NCI-H2171 (cell line): ENCODE results near the gene PFKFB3.

ENCODE experiments used
- DNase-seq: peaks from one replicate; lab custom pipeline; 2025; lab: John Stamatoyannopoulos, UW

Gene PFKFB3

DNA sequence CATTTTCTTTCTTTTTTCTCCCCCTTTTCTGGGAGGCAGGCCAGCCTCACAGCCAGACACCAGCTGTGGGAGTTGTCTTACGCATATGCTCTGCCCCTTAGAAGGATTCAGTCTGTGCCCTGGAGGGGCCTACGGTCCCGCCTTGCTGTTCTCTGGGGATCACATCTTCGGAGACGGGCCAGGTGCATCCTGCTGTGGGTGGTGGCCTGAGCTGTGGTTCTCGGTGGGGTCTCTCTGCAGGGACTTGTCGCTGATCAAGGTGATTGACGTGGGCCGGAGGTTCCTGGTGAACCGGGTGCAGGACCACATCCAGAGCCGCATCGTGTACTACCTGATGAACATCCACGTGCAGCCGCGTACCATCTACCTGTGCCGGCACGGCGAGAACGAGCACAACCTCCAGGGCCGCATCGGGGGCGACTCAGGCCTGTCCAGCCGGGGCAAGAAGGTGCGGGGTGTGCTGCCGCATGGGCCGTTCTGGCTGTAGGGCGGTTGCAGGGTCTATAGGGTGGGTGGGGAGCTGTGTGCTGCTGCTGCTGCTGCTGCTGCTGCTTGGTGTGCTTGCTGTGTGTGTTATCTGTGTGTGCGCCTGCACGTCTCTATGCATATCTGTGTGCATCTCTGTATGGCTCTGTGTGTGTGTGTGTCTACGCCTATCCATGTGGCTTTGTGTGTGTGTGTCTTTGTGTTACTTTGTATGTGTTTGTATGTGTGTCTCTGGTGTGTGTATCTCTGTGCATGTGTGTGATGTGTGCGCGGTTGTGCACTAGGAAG is 17.9 kb downstream of the PFKFB3 start:
- DNase-seq = no peak

DNA sequence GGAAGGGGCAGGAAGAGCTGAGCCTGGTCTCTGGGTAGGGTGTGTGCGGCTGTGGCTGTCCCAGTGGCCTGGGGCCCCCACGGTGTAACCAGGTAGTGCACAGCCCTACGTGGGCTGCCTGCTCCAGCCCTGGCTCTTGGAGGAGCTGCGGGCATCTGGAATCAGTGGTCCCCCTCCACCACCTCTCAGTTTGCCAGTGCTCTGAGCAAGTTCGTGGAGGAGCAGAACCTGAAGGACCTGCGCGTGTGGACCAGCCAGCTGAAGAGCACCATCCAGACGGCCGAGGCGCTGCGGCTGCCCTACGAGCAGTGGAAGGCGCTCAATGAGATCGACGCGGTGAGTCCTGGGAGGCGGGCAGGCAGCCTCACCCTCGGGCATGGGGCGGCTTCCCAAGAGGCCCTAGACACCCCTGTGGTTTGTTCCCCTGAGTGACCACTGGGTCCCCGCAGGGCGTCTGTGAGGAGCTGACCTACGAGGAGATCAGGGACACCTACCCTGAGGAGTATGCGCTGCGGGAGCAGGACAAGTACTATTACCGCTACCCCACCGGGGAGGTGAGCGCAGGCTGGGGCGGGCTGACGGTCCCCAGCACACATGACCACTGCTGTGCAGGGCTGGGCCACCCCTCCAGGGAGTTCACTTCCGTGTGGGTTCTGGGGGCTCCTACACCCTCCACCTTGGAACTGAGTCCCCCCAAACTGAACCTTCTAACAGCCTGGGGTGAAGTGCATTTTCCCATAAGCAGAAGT is 18.6 kb downstream of the PFKFB3 start:
- DNase-seq = no peak

DNA sequence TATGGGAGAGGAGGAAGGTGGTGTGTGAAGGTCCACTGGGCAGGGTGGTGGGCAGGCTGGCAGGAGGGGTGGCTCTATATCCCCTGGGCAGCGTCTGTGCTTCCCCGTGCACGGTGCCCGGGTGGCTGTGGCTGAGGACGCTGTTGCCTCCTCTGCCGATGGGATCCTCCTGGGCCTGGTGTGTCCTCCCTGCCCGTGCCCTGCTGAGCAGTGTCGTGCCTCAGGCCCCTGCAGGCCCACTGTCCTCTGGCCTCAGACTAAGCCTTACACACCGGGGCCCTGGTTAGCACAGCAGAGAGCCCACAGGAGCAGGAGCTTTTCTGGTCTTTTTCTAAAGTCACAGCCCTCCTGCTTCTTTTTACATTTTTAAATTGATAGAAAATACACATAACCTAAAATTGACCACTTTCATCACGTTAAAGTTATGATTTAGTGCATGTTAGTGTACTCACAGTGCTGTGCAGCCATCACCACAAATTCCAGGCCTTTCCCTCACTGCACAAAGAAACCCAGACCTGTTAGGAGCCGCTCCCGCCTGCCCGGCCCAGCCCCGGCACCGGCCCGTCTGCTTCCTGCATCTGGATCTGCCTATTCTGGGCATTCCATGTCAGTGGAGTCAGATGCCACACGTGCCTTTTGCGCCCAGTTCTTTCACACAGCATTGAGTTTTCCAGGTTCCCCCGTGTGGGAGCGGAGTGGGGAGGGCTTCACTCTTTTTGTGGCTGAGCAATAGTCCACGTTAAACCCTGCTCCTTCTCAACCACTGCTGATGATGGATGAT is 19.4 kb downstream of the PFKFB3 start:
- no peak for DNase-seq

DNA sequence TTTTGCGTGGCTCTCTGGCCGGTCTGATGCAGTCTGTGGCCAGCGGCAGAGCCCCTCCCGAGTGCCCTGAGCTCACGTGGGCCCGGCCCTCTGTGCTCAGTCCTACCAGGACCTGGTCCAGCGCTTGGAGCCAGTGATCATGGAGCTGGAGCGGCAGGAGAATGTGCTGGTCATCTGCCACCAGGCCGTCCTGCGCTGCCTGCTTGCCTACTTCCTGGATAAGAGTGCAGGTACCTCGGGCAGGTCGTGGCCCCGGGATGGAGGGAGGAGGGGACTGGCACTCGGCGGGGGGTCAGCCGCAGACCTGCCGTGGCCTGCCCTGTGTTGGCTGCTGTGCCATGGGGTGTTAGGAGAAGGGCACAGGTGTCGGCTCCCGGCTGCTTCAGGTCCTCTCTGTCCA is 20.0 kb downstream of the PFKFB3 start:
- DNase-seq = no peak

- DNase-seq = no peak
These were observed 21.2 kb downstream of the PFKFB3 start for GRCh38 chr10:6223981-6224380.

DNA sequence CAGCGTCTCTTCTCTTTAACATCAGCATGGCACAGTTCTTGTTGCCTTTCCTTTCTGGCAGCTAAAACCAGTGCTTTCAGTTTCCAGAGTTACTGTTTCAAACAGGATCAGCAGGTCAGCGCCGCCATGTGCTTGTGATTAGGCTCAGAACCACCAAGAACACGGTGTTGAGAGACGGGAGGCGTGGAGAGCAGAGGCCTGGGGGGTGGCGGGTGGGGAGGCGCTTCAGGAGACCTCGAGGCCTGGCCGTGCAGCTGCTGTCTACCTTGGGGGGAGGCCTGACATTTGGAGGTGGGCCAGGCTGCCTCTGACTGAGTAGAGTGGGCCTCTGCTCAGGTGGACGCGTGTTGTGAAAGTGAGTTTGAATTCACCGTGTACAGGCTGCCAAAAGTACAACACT is 22.0 kb downstream of the PFKFB3 start:
- DNase-seq = no peak

GRCh38 chr10:6225263-6225814 is 22.6 kb downstream of the PFKFB3 start:
- DNase-seq = no peak

GRCh38 chr10:6226216-6226615 is 23.5 kb downstream of the PFKFB3 start:
- DNase-seq = no peak

- DNase-seq = no peak
These were observed 24.6 kb downstream of the PFKFB3 start for GRCh38 chr10:6227346-6227745.

- DNase-seq = no peak
These were observed 25.3 kb downstream of the PFKFB3 start for GRCh38 chr10:6228010-6228511.

DNA sequence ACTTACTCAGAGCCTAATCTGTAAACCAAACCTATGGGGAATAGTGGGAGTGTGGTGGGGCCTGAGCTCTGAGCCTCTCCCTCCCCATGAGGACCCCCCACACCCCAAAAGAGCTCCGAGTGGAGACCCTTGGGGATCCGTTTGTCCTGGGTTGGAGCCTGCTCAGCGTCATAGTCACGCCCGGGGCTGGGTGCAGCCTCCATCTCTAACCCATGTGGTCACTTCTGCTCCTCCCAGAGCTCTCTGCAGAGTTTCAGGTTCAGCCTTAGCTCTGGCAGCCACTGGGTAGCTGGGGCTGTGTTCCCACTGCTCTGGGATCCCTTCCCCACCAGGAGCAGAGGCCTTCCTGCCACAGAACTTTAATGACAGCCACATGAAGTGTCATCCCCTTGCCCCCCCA is 25.9 kb downstream of the PFKFB3 start:
- no peak for DNase-seq

- no peak for DNase-seq
These were observed 26.6 kb downstream of the PFKFB3 start for GRCh38 chr10:6229290-6229689.

DNA sequence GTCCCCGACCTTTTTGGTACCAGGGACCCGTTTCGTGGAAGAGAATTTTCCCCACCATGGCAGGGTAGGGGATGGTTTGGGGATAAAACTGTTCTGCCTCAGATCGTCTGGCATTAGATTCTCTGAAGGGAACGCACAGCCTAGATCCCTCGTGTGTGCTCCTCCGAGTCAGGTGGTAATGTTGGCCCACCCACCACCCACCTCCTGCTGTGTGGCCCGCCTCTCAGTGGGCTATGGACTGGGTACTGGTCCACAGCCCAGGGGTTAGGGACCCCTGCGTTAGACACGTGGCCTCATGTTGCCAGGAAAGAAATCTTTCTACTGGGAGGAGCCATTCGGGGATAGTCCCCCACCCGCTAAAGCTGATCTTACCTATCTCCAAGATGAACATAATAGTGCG is 27.0 kb downstream of the PFKFB3 start:
- DNase-seq = no peak

- no peak for DNase-seq
These were observed 27.6 kb downstream of the PFKFB3 start for GRCh38 chr10:6230315-6230714.

- DNase-seq = no peak
These were observed 28.4 kb downstream of the PFKFB3 start for GRCh38 chr10:6231146-6231545.

DNA sequence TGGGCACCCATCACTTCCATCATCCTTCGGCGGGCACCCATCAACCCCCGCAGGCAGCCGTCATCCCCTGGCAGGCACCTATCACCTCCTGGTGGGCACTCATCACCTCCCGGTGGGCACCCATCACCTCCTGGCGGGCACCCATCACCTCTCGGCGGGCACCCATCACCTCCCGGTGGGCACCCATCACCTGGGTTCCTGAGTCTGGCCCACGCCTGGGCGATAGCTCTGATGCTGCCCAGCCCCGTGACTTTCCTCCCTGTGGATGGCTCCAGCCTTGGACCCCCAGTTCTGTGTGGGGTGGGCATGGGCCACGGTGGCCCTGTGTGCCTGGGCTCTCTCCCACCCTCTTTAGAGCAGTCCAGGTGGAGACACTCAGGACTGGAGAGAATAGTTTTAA is 29.0 kb downstream of the PFKFB3 start:
- no peak for DNase-seq

GRCh38 chr10:6232225-6232807 is 29.6 kb downstream of the PFKFB3 start:
- no peak for DNase-seq

DNA sequence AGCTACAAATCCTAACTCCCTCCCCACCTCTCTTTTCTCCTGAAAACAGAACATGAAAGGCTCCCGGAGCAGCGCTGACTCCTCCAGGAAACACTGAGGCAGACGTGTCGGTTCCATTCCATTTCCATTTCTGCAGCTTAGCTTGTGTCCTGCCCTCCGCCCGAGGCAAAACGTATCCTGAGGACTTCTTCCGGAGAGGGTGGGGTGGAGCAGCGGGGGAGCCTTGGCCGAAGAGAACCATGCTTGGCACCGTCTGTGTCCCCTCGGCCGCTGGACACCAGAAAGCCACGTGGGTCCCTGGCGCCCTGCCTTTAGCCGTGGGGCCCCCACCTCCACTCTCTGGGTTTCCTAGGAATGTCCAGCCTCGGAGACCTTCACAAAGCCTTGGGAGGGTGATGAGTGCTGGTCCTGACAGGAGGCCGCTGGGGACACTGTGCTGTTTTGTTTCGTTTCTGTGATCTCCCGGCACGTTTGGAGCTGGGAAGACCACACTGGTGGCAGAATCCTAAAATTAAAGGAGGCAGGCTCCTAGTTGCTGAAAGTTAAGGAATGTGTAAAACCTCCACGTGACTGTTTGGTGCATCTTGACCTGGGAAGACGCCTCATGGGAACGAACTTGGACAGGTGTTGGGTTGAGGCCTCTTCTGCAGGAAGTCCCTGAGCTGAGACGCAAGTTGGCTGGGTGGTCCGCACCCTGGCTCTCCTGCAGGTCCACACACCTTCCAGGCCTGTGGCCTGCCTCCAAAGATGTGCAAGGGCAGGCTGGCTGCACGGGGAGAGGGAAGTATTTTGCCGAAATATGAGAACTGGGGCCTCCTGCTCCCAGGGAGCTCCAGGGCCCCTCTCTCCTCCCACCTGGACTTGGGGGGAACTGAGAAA is 30.4 kb downstream of the PFKFB3 start:
- no peak for DNase-seq

- no peak for DNase-seq
These were observed 31.1 kb downstream of the PFKFB3 start for GRCh38 chr10:6233725-6234277.

GRCh38 chr10:6234371-6234770 is 31.6 kb downstream of the PFKFB3 start:
- DNase-seq = no peak
